ENCODE results near the gene JARID2. TPM values are rescaled to one million over a fixed set of nuclear protein-coding genes. Genes with fewer than 3 reads are reported as not detected.

The JARID2 gene
- total and polyA plus RNA-seq, 2 of the 8 experiments (the other 6 are each of a cell fraction or from before 2014, with no cell fraction given), result 60.1 to 239 TPM

- TF ChIP-seq CHD7 (IDR thresholded peaks at IDR 0.05; ENCODE audit: insufficient replicate concordance, low read length), result no peak
- no peak for TF ChIP-seq MAFK (IDR thresholded peaks at IDR 0.05; ENCODE audit: low read depth, low read length)
- TF ChIP-seq POLR2A (IDR thresholded peaks at IDR 0.05; ENCODE audit: control extremely low read depth in 1 of 2, low read depth in 2 of 2, low read length in 2 of 2), result no peak
- no peak for TF ChIP-seq CREB1 (IDR thresholded peaks at IDR 0.05)
- no peak for TF ChIP-seq FOSL1 (IDR thresholded peaks at IDR 0.05; ENCODE audit: insufficient read depth, low read depth, low read length)
- TF ChIP-seq CTCF (IDR thresholded peaks at IDR 0.05; ENCODE audit: control extremely low read depth in 1 of 3, insufficient read depth in 1 of 3, low read depth in 1 of 3, low read length in 3 of 3), result no peak
- no peak for TF ChIP-seq TBP (IDR thresholded peaks at IDR 0.05; ENCODE audit: low read depth, low read length)
- TF ChIP-seq ZNF274 (IDR thresholded peaks at IDR 0.05; ENCODE audit: borderline replicate concordance, extremely low read depth, low read length), result no peak
- TF ChIP-seq GABPA (IDR thresholded peaks at IDR 0.05; ENCODE audit: borderline replicate concordance, insufficient read depth, low read length), result no peak
These were observed 53.7 kb downstream of the JARID2 start (continued) for GRCh38 chr6:15299430-15300131.
